ENCODE measurements around the gene RAVER1. TPM values are rescaled to one million over a fixed set of nuclear protein-coding genes. Genes with fewer than 3 reads are reported as not detected.

The RAVER1 gene
- total and polyA plus RNA-seq, 9 of the 15 experiments (the other 6 are each of a cell fraction or from before 2014, with no cell fraction given), result 0.06 to 113 (median 7.0) TPM

- TF ChIP-seq POLR2H (tag; IDR thresholded peaks at IDR 0.05; ENCODE audit: low read depth) (no peak; the same call in 1 of the 2 replicates), NUFIP1 (IDR thresholded peaks at IDR 0.05; ENCODE audit: partially characterized antibody) (no peak), ZBTB5 (IDR thresholded peaks at IDR 0.05) (no peak), NCOA4 (IDR thresholded peaks at IDR 0.05; ENCODE audit: partially characterized antibody) (no peak), SMAD3 (CRISPR knock-in tag; conservative IDR thresholded peaks at IDR 0.05) (no peak), ZNF57 (CRISPR knock-in tag; IDR thresholded peaks at IDR 0.05) (no peak), MCM5 (IDR thresholded peaks at IDR 0.05; ENCODE audit: low read depth) (no peak), ZNF143 (CRISPR knock-in tag; IDR thresholded peaks at IDR 0.05) (no peak), PYGO2 (tag; IDR thresholded peaks at IDR 0.05) (no peak), NR4A1 (CRISPR knock-in tag; IDR thresholded peaks at IDR 0.05) (no peak), NR4A1 (tag; IDR thresholded peaks at IDR 0.05) (0 out of 2 replicates have a peak, but pooled peaks have one; percentile 20), ZNF12 (CRISPR knock-in tag; IDR thresholded peaks at IDR 0.05) (no peak), MEIS2 (IDR thresholded peaks at IDR 0.05; ENCODE audit: partially characterized antibody) (no peak), ZNF511 (CRISPR knock-in tag; IDR thresholded peaks at IDR 0.05) (0 out of 2 replicates have a peak, but pooled peaks have one; percentile 18), EHMT2 (IDR thresholded peaks at IDR 0.05) (no peak), DDX20 (tag; IDR thresholded peaks at IDR 0.05; ENCODE audit: low read depth) (no peak), ZNF695 (CRISPR knock-in tag; IDR thresholded peaks at IDR 0.05) (no peak), ZNF174 (CRISPR knock-in tag; IDR thresholded peaks at IDR 0.05) (no peak), ELK3 (CRISPR knock-in tag; IDR thresholded peaks at IDR 0.05) (no peak), GABPA (tag; conservative IDR thresholded peaks at IDR 0.05; ENCODE audit: low read depth) (peak; percentile 67), KDM5B (IDR thresholded peaks at IDR 0.05; ENCODE audit: insufficient replicate concordance, low read depth, low read length) (peak; percentile 69), KDM1A (IDR thresholded peaks at IDR 0.05) (no peak), ZNF197 (CRISPR knock-in tag; IDR thresholded peaks at IDR 0.05; ENCODE audit: low read depth) (no peak), CREM (IDR thresholded peaks at IDR 0.05; ENCODE audit: low read depth) (no peak; the same call in none of the 2 replicates), ZNF274 (IDR thresholded peaks at IDR 0.05; ENCODE audit: borderline replicate concordance, low read depth, low read length) (no peak)
- TF ChIP-seq, protein P1, sequence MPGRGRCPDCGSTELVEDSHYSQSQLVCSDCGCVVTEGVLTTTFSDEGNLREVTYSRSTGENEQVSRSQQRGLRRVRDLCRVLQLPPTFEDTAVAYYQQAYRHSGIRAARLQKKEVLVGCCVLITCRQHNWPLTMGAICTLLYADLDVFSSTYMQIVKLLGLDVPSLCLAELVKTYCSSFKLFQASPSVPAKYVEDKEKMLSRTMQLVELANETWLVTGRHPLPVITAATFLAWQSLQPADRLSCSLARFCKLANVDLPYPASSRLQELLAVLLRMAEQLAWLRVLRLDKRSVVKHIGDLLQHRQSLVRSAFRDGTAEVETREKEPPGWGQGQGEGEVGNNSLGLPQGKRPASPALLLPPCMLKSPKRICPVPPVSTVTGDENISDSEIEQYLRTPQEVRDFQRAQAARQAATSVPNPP (IDR thresholded peaks at IDR 0.05; ENCODE audit: borderline replicate concordance, insufficient read depth, insufficient read length), result no peak
These were observed 1.4 kb upstream of the RAVER1 start (continued) for GRCh38 chr19:10334588-10335351.

All from K562 (cell line).